ENCODE measurements around the gene PIK3R2. TPM values are rescaled to one million over a fixed set of nuclear protein-coding genes. Genes with fewer than 3 reads are reported as not detected.

The PIK3R2 gene
- total and polyA plus RNA-seq, 2 of the 13 experiments (the other 11 are each of a cell fraction or from before 2014, with no cell fraction given) = 18.6 to 25.3 TPM

DNA sequence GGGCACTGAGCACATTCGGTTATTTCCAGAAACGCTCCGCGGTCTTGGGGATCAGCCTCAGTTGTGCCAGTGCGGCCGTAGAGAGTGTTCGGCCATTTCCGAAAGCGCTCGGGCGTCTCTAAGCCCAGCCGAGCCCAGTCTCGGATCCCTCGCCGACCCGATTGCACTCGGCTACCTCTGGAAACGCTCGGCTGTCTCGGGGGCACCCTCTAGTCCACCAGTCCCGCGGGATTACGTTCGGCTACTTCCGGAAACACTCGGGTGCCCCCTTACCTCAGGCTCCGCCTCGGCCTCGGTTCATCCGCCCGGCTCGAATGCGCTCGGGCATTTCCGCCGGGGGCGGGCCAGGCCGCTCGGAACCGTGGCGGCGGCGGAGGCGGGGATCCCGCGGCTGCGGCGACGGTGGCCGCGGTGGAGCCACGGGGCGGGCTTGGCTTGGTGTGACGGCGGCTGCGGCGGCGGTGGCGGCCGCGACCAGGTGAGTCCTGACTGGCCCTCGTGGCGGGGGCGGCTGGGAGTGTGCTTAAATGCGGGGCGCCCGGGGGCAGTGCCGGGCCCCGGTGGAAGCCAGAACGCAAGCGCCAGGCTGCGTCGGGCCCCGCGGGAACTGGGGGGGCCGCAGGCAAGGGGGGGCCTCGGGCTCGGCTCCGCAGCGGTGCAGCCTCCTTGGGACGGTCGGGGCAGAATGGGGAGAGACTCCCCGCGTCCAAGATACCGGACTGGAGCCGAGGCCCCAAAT lies at the start of gene PIK3R2 (continued):
- TF ChIP-seq, protein P1, sequence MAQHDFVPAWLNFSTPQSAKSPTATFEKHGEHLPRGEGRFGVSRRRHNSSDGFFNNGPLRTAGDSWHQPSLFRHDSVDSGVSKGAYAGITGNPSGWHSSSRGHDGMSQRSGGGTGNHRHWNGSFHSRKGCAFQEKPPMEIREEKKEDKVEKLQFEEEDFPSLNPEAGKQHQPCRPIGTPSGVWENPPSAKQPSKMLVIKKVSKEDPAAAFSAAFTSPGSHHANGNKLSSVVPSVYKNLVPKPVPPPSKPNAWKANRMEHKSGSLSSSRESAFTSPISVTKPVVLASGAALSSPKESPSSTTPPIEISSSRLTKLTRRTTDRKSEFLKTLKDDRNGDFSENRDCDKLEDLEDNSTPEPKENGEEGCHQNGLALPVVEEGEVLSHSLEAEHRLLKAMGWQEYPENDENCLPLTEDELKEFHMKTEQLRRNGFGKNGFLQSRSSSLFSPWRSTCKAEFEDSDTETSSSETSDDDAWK (CRISPR knock-in tag; IDR thresholded peaks at IDR 0.05) = no peak
- TF ChIP-seq DMAP1 (CRISPR knock-in tag; IDR thresholded peaks at IDR 0.05) (peak; percentile 18; the same call in 1 of the 2 replicates), FOSL1 (CRISPR knock-in tag; IDR thresholded peaks at IDR 0.05; ENCODE audit: borderline replicate concordance) (no peak), CENPT (CRISPR knock-in tag; IDR thresholded peaks at IDR 0.05; ENCODE audit: low read depth) (peak; percentile 31; the same call in 1 of the 2 replicates), ZNF160 (CRISPR knock-in tag; IDR thresholded peaks at IDR 0.05) (peak; percentile 20; the same call in 1 of the 2 replicates), ZNF333 (CRISPR knock-in tag; IDR thresholded peaks at IDR 0.05; ENCODE audit: borderline replicate concordance) (no peak), KLF9 (CRISPR knock-in tag; IDR thresholded peaks at IDR 0.05; ENCODE audit: low read depth) (no peak), ZNF510 (CRISPR knock-in tag; IDR thresholded peaks at IDR 0.05; ENCODE audit: low read depth) (no peak), TBL1XR1 (IDR thresholded peaks at IDR 0.05; ENCODE audit: borderline replicate concordance, low read length, partially characterized antibody) (peak; percentile 34), IKZF1 (IDR thresholded peaks at IDR 0.05) (no peak), ZNF335 (CRISPR knock-in tag; IDR thresholded peaks at IDR 0.05) (0 out of 2 replicates have a peak, but pooled peaks have one; percentile 1), NFKBIZ (CRISPR knock-in tag; IDR thresholded peaks at IDR 0.05) (no peak), ZNF235 (CRISPR knock-in tag; IDR thresholded peaks at IDR 0.05; ENCODE audit: borderline replicate concordance) (peak; percentile 57; the same call in 1 of the 2 replicates), ZNF225 (CRISPR knock-in tag; IDR thresholded peaks at IDR 0.05) (no peak)
- TF ChIP-seq, protein P2, sequence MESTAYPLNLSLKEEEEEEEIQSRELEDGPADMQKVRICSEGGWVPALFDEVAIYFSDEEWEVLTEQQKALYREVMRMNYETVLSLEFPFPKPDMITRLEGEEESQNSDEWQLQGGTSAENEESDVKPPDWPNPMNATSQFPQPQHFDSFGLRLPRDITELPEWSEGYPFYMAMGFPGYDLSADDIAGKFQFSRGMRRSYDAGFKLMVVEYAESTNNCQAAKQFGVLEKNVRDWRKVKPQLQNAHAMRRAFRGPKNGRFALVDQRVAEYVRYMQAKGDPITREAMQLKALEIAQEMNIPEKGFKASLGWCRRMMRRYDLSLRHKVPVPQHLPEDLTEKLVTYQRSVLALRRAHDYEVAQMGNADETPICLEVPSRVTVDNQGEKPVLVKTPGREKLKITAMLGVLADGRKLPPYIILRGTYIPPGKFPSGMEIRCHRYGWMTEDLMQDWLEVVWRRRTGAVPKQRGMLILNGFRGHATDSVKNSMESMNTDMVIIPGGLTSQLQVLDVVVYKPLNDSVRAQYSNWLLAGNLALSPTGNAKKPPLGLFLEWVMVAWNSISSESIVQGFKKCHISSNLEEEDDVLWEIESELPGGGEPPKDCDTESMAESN (CRISPR knock-in tag; conservative IDR thresholded peaks at IDR 0.05) = peak; percentile 36; the same call in 1 of the 2 replicates
- TF ChIP-seq, protein P3, sequence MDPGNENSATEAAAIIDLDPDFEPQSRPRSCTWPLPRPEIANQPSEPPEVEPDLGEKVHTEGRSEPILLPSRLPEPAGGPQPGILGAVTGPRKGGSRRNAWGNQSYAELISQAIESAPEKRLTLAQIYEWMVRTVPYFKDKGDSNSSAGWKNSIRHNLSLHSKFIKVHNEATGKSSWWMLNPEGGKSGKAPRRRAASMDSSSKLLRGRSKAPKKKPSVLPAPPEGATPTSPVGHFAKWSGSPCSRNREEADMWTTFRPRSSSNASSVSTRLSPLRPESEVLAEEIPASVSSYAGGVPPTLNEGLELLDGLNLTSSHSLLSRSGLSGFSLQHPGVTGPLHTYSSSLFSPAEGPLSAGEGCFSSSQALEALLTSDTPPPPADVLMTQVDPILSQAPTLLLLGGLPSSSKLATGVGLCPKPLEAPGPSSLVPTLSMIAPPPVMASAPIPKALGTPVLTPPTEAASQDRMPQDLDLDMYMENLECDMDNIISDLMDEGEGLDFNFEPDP (CRISPR knock-in tag; conservative IDR thresholded peaks at IDR 0.05) = no peak
- TF ChIP-seq, protein P4, sequence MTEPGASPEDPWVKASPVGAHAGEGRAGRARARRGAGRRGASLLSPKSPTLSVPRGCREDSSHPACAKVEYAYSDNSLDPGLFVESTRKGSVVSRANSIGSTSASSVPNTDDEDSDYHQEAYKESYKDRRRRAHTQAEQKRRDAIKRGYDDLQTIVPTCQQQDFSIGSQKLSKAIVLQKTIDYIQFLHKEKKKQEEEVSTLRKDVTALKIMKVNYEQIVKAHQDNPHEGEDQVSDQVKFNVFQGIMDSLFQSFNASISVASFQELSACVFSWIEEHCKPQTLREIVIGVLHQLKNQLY (CRISPR knock-in tag; IDR thresholded peaks at IDR 0.05) = no peak
- TF ChIP-seq, protein P5, sequence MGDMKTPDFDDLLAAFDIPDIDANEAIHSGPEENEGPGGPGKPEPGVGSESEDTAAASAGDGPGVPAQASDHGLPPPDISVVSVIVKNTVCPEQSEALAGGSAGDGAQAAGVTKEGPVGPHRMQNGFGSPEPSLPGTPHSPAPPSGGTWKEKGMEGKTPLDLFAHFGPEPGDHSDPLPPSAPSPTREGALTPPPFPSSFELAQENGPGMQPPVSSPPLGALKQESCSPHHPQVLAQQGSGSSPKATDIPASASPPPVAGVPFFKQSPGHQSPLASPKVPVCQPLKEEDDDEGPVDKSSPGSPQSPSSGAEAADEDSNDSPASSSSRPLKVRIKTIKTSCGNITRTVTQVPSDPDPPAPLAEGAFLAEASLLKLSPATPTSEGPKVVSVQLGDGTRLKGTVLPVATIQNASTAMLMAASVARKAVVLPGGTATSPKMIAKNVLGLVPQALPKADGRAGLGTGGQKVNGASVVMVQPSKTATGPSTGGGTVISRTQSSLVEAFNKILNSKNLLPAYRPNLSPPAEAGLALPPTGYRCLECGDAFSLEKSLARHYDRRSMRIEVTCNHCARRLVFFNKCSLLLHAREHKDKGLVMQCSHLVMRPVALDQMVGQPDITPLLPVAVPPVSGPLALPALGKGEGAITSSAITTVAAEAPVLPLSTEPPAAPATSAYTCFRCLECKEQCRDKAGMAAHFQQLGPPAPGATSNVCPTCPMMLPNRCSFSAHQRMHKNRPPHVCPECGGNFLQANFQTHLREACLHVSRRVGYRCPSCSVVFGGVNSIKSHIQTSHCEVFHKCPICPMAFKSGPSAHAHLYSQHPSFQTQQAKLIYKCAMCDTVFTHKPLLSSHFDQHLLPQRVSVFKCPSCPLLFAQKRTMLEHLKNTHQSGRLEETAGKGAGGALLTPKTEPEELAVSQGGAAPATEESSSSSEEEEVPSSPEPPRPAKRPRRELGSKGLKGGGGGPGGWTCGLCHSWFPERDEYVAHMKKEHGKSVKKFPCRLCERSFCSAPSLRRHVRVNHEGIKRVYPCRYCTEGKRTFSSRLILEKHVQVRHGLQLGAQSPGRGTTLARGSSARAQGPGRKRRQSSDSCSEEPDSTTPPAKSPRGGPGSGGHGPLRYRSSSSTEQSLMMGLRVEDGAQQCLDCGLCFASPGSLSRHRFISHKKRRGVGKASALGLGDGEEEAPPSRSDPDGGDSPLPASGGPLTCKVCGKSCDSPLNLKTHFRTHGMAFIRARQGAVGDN (CRISPR knock-in tag; IDR thresholded peaks at IDR 0.05) = peak; percentile 37
